Measurements from ENCODE around the gene PLPPR2. TPM values are rescaled to one million over a fixed set of nuclear protein-coding genes. Genes with fewer than 3 reads are reported as not detected.
"Not testable (repeated sequence)": the region's sequence is repeated elsewhere in the genome, so short reads cannot be mapped to it uniquely, and the experiment has no call there.

Gene PLPPR2
- total RNA-seq, 1 donor from 2014 or later: 21.4 TPM

GRCh38 chr19:11338569-11339253 is 16.5 kb upstream of the PLPPR2 start:
- H3K36me3 Mint-ChIP-seq: peaks cover 29% of the 10 kb centered on the region
- no peak for DNase-seq (ENCODE audit: low spot score in 2 of 2, unreplicated experiment in 2 of 2)
- peak overlapping the region; percentile 50 for H3K27ac Mint-ChIP-seq
- no peaks in the 10 kb centered on the region for H3K9me3 Mint-ChIP-seq
- H3K4me3 Mint-ChIP-seq: peak overlapping the region; percentile 87
- H3K4me1 Mint-ChIP-seq: peaks cover 9% of the 10 kb centered on the region
- no peaks in the 10 kb centered on the region for H3K27me3 Mint-ChIP-seq (ENCODE audit: low read depth)
- TF ChIP-seq CTCF (IDR thresholded peaks at IDR 0.05; ENCODE audit: unreplicated experiment): no peak

- no peak for TF ChIP-seq CTCF (IDR thresholded peaks at IDR 0.05; ENCODE audit: unreplicated experiment)
- H3K27me3 Mint-ChIP-seq (ENCODE audit: low read depth): no peaks in the 10 kb centered on the region
- DNase-seq (ENCODE audit: low spot score in 2 of 2, unreplicated experiment in 2 of 2): peak; percentile 84 to 87
Observed at GRCh38 chr19:11339254-11340098, 15.8 kb upstream of the PLPPR2 start, which contains the start of gene RAB3D. TSS of gene RAB3D (minus strand) at chr19:11339657. CDS start at chr19:11337399, 2,258 bp downstream.

GRCh38 chr19:11340099-11340467 is 15.1 kb upstream of the PLPPR2 start:
- H3K27ac Mint-ChIP-seq: not testable (repeated sequence)

More at GRCh38 chr19:11339254-11340098, 15.8 kb upstream of the PLPPR2 start, which contains the start of gene RAB3D:
- Mint-ChIP-seq H3K4me1 (peaks cover 12% of the 10 kb centered on the region), H3K4me3 (peak within 1 kb of the TSS; percentile 87), H3K36me3 (peaks cover 24% of the 10 kb centered on the region), H3K9me3 (no peaks in the 10 kb centered on the region), H3K27ac (peak within 1 kb of the TSS; percentile 50)

GRCh38 chr19:11342429-11342828 is 12.8 kb upstream of the PLPPR2 start:
- Mint-ChIP-seq H3K4me1 (peaks cover 32% of the 10 kb centered on the region), H3K9me3 (no peaks in the 10 kb centered on the region), H3K27me3 (ENCODE audit: low read depth) (no peaks in the 10 kb centered on the region), H3K27ac (peak overlapping the region; percentile 30), H3K36me3 (peaks cover 4% of the 10 kb centered on the region), H3K4me3 (no peak overlapping the region)
- DNase-seq (ENCODE audit: low spot score in 2 of 2, unreplicated experiment in 2 of 2): no peak
- TF ChIP-seq CTCF (IDR thresholded peaks at IDR 0.05; ENCODE audit: unreplicated experiment): no peak

More at GRCh38 chr19:11340099-11340467, 15.1 kb upstream of the PLPPR2 start:
- Mint-ChIP-seq H3K36me3 (peaks cover 22% of the 10 kb centered on the region), H3K4me1 (peaks cover 14% of the 10 kb centered on the region), H3K4me3 (peak overlapping the region; percentile 87)
- H3K27me3 Mint-ChIP-seq (ENCODE audit: low read depth); H3K9me3 Mint-ChIP-seq; DNase-seq (ENCODE audit: low spot score in 2 of 2, unreplicated experiment in 2 of 2): not testable (repeated sequence)

- H3K27ac Mint-ChIP-seq: peak overlapping the region; percentile 94
- H3K36me3 Mint-ChIP-seq: peaks cover 6% of the 10 kb centered on the region
- peaks cover 10% of the 10 kb centered on the region for H3K9me3 Mint-ChIP-seq
- DNase-seq (ENCODE audit: low spot score in 2 of 2, unreplicated experiment in 2 of 2): no peak
- H3K4me3 Mint-ChIP-seq: peak overlapping the region; percentile 97
- no peak for TF ChIP-seq CTCF (IDR thresholded peaks at IDR 0.05; ENCODE audit: unreplicated experiment)
- no peaks in the 10 kb centered on the region for H3K27me3 Mint-ChIP-seq (ENCODE audit: low read depth)
- peaks cover 23% of the 10 kb centered on the region for H3K4me1 Mint-ChIP-seq
Observed at GRCh38 chr19:11345122-11345803, 10.0 kb upstream of the PLPPR2 start.
